ENCODE data around the gene RSRC1.

- TF ChIP-seq CTCF (IDR thresholded peaks at IDR 0.05; ENCODE audit: insufficient read depth, low read depth, low read length) (no peak), EZH2 (IDR thresholded peaks at IDR 0.05; ENCODE audit: insufficient read depth, low read length) (no peak)
These were observed 155.0 kb downstream of the RSRC1 start for GRCh38 chr3:158264894-158265293.

All from astrocyte (in vitro differentiated cells and primary cell).